ENCODE measurements around the gene ANAPC16. TPM values are rescaled to one million over a fixed set of nuclear protein-coding genes. Genes with fewer than 3 reads are reported as not detected.
"Not testable (repeated sequence)": the region's sequence is repeated elsewhere in the genome, so short reads cannot be mapped to it uniquely, and the experiment has no call there.

Gene ANAPC16
- total and polyA plus RNA-seq, 4 donors: 67.9 to 138 (median 91.4) TPM

GRCh38 chr10:72278668-72279393 is 63.0 kb downstream of the ANAPC16 start:
- TF ChIP-seq CTCF (IDR thresholded peaks at IDR 0.05; ENCODE audit: control extremely low read depth, extremely low read depth): no peak
- Histone ChIP-seq H3K4me1 (ENCODE audit: control insufficient read depth in 5 of 5, insufficient read depth in 5 of 5, low read length in 5 of 5) (peaks cover 0 to 27% (median 6%) of the 10 kb centered on the region in 5 donors), H3K27me3 (ENCODE audit: control insufficient read depth in 3 of 3, insufficient read depth in 3 of 3, low read length in 2 of 3) (no peaks in the 10 kb centered on the region), H3K9me3 (ENCODE audit: control insufficient read depth in 4 of 4, insufficient read depth in 3 of 4, low read length in 3 of 4) (no peaks in the 10 kb centered on the region), H3K9ac (ENCODE audit: insufficient read depth in 1 of 2, low read length in 2 of 2) (no peak overlapping the region), H3K4me3 (no peak overlapping the region), H3K27ac (ENCODE audit: low read depth in 1 of 2, low read length in 1 of 2) (no peak overlapping the region), H3K36me3 (ENCODE audit: control insufficient read depth in 4 of 4, insufficient read depth in 4 of 4, low read length in 4 of 4) (peaks cover 0 to 15% (median 11%) of the 10 kb centered on the region in 4 donors)
- DNase-seq: no peak
- ATAC-seq (ENCODE audit: insufficient read depth, low FRiP score): no peak
- WGBS, 2 donors: 96% methylated on average over 5 of the region's 5 CpGs

- not testable (repeated sequence) for ATAC-seq (ENCODE audit: insufficient read depth, low FRiP score); H3K27me3 ChIP-seq (ENCODE audit: control insufficient read depth in 3 of 3, insufficient read depth in 3 of 3, low read length in 2 of 3)
- 91 to 95% methylated on average over 7 of the region's 7 CpGs for WGBS, 2 donors
These were observed 63.8 kb downstream of the ANAPC16 start for GRCh38 chr10:72279587-72279986.

GRCh38 chr10:72283131-72283530 is 67.3 kb downstream of the ANAPC16 start:
- TF ChIP-seq CTCF (IDR thresholded peaks at IDR 0.05; ENCODE audit: control extremely low read depth, extremely low read depth): no peak
- 83 to 94% methylated on average over 3 of the region's 3 CpGs for WGBS, 2 donors
- no peaks in the 10 kb centered on the region for H3K9me3 ChIP-seq (ENCODE audit: control insufficient read depth in 4 of 4, insufficient read depth in 3 of 4, low read length in 3 of 4)
- DNase-seq: no peak
- H3K4me3 ChIP-seq: no peak overlapping the region
- no peak overlapping the region for H3K27ac ChIP-seq (ENCODE audit: low read depth in 1 of 2, low read length in 1 of 2)
- H3K4me1 ChIP-seq (ENCODE audit: control insufficient read depth in 5 of 5, insufficient read depth in 5 of 5, low read length in 5 of 5): peaks cover 0 to 1% (median 0%) of the 10 kb centered on the region in 5 donors
- ATAC-seq (ENCODE audit: insufficient read depth, low FRiP score): no peak
- H3K27me3 ChIP-seq (ENCODE audit: control insufficient read depth in 3 of 3, insufficient read depth in 3 of 3, low read length in 2 of 3): no peaks in the 10 kb centered on the region
- H3K9ac ChIP-seq (ENCODE audit: insufficient read depth in 1 of 2, low read length in 2 of 2): no peak overlapping the region
- H3K36me3 ChIP-seq (ENCODE audit: control insufficient read depth in 4 of 4, insufficient read depth in 4 of 4, low read length in 4 of 4): no peaks in the 10 kb centered on the region

More at GRCh38 chr10:72279587-72279986, 63.8 kb downstream of the ANAPC16 start:
- not testable (repeated sequence) for H3K27ac ChIP-seq (ENCODE audit: low read depth in 1 of 2, low read length in 1 of 2); H3K9ac ChIP-seq (ENCODE audit: insufficient read depth in 1 of 2, low read length in 2 of 2); H3K4me3 ChIP-seq; DNase-seq; H3K9me3 ChIP-seq (ENCODE audit: control insufficient read depth in 4 of 4, insufficient read depth in 3 of 4, low read length in 3 of 4)
- Histone ChIP-seq H3K36me3 (ENCODE audit: control insufficient read depth in 4 of 4, insufficient read depth in 4 of 4, low read length in 4 of 4) (peaks cover 0 to 15% (median 11%) of the 10 kb centered on the region in 4 donors), H3K4me1 (ENCODE audit: control insufficient read depth in 5 of 5, insufficient read depth in 5 of 5, low read length in 5 of 5) (peaks cover 0 to 24% (median 6%) of the 10 kb centered on the region in 5 donors)

Small RNA genes lying within 50 kb of the gene (small RNA-seq; reads per million reads assigned to genes)
- gene RF00019 (ENCODE audit: low replicate concordance) (not detected), gene RF00340 (ENCODE audit: low replicate concordance) (not detected)

Other genes with a start within 250 kb of the ANAPC16 start
- gene SPOCK2, start 127.5 kb upstream of the ANAPC16 start, total RNA-seq: 100 to 1,000 TPM in 1 of 2 donors, 10 to 100 TPM in 1; 24.1 to 103 TPM
- 10 to 100 TPM; 34.1 to 86.0 TPM for gene SPOCK2, start 127.5 kb upstream of the ANAPC16 start, polyA plus RNA-seq
- gene ASCC1, start 264 bp downstream of the ANAPC16 start, total RNA-seq: 10 to 100 TPM; 28.9 to 29.9 TPM
- 10 to 100 TPM in 1 of 2 donors, 1 to 10 TPM in 1; 9.0 to 19.4 TPM for gene ASCC1, start 264 bp downstream of the ANAPC16 start, polyA plus RNA-seq
- gene DDIT4, start 57.9 kb downstream of the ANAPC16 start, total RNA-seq: 100 to 1,000 TPM; 155 to 190 TPM
- gene DDIT4, start 57.9 kb downstream of the ANAPC16 start, polyA plus RNA-seq: 100 to 1,000 TPM in 1 of 2 donors, 10 to 100 TPM in 1; 55.3 to 188 TPM
- gene DNAJB12, start 138.9 kb downstream of the ANAPC16 start, total RNA-seq: 10 to 100 TPM; 34.0 to 38.7 TPM
- 10 to 100 TPM; 30.0 to 30.2 TPM for gene DNAJB12, start 138.9 kb downstream of the ANAPC16 start, polyA plus RNA-seq